Measurements from ENCODE around the gene EDEM2.
A peak's percentile ranks its signal among the peaks of the same experiment; 100 is the strongest.
"Not testable (repeated sequence)": the region's sequence is repeated elsewhere in the genome, so short reads cannot be mapped to it uniquely, and the experiment has no call there.

The EDEM2 gene

DNA sequence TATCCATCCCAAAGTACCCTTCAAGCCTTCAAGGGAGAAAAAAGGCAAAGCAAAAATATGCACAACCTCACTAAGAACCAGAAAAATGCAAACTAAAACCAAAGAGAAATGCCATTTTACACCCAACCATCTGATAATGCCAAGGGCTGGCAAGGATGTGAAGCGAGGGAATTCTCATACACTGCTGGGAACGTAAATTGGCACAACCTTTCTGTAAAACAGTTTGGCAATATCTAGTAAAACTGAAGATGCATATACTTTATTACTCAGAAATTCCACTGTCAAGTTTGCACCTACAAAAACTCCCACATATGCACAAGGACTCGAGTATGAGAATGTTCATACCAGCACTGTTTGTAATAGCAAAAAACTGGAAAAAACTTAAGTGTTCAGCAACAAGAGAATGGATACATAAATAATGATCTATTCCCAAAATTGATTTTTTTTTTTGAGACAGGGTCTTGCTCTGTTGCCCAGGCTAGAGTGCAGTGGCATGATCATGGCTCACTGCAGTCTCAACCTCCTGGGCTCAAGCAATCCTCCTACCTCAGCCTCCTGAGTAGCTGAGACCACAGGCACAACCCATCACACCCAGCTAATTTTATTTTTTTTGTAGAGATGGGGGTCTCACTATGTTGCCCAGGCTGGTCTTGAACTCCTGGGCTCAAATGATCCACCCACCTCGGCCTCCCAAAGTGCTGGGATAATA is 21.7 kb upstream of the EDEM2 start:
- not testable (repeated sequence) for DNase-seq (ENCODE audit: low spot score)

DNA sequence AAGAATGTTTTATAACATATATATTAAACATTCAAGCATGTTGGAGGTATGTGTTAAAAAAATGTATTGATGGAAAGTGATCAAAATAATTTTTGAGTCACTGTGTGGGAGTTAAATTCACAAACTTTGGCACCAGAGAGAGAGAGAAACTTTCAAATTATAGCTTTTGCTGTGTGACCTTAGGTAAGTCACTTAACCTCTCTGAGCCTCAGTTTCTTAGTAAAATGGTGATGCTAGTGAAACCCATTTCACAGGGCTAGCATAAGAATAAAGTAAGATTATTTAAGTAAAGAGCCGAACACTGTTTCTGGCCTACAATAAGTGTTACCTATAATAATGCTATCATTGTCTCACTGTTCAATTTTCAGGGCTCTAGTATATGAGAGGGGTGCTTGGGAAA is 20.7 kb upstream of the EDEM2 start:
- no peak for DNase-seq (ENCODE audit: low spot score)

DNA sequence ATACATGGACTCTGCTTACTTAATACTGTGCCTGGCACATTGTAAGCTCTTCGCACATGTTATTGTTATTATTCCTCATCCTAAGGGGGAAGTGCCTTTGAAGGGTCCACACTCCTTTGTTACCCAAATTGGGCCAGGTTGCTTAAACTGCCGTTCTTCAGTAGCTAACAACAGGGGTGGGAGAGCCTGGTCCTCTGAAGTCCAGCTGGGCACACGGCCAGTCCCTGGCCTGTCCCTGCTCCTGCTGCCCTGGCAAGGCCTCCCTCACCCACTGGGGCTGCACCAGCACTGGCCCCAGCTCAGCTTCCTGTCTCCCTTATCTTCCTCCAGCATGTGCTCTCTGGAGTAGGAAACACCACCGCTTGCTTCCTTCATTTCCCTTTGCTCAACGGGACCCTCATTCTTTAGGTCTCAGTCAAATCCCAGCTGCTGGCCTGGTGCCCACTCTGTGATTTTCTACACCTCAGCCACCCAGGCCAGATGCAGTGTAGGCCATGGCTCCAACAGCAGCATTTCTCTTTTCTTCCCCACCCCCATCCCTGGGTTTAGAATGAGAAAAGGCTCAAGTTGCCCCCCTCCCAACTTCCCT is 19.2 kb upstream of the EDEM2 start:
- DNase-seq (ENCODE audit: low spot score) = no peak

DNA sequence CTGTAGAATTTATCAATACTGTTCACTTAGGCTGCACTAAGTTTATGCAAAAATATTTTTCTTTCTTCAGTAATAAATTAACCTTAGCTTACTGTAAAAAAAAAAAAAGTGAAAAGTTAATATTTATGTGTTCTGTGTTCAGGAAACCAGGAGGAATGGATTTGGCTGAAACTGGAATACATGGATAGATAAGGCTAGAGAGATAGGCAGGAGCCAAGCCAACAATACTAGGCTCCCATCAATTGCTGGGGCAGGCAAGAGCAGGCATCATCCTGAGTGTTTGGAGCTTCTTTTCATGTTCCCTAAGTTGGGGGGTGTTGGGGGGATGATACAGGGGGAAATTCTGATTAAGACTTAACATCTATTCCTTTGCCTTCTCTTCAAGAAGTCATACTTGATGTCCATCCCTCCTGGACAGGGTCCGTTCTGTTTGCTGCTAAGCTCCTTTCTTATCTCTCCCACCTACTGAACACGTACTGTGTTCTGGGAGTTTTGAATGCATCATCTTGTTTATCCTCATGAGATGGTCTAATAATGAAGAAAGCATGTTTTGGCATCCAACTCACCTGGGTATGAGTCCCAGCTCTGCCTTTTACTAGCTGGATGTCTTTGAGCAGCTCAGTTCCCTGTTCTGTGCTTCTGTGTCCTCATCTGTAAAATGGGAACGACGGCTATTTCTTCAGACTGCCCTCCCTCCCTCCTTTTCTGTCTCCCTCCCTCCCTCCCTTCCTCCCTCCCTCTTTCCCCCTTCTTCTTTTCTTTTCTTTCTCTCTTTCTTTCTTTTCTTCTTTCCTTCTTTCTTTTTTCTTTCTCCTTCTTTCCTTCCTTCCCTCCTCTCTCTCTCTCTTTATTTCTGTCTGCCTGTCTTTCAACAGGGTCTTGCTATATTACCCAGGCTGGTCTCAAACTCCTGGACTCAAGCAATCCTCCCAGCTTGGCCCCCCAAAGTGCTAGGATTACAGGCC is 18.4 kb upstream of the EDEM2 start:
- DNase-seq (ENCODE audit: low spot score) = no peak

DNA sequence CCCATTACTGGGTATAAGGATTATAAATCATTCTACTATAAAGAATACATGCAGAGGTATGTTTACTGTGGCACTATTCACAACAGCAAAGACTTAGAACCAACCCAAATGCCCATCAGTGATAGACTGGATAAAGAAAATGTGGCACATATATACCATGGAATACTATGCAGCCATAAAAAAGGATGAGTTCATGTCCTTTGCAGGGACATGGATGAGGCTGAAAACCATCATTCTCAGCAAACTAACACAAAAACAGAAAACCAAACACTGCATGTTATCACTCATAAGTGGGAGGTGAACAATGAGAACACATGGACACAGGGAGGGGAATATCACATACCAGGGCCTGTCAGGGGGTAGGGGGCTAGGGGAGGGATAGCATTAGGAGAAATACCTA is 17.4 kb upstream of the EDEM2 start:
- not testable (repeated sequence) for DNase-seq (ENCODE audit: low spot score)

DNA sequence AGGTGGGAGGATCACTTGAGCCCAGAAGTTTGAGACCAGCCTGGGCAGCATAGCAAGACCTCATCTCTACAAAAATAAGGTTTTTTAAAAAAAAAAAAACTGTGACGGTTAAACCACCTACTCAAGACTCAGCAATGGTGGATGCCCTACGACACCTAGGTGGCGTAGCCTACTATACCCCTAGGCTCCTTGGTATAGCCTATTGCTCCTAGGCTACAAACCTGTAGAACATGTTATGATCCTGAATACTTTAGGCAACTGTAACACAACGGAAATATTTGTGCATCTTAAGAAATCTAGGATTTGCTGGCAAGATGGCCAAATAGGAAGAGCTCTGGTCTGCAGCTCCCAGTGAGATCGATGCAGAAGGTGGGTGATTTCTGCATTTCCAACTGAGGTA is 13.2 kb upstream of the EDEM2 start:
- not testable (repeated sequence) for DNase-seq (ENCODE audit: low spot score)

DNA sequence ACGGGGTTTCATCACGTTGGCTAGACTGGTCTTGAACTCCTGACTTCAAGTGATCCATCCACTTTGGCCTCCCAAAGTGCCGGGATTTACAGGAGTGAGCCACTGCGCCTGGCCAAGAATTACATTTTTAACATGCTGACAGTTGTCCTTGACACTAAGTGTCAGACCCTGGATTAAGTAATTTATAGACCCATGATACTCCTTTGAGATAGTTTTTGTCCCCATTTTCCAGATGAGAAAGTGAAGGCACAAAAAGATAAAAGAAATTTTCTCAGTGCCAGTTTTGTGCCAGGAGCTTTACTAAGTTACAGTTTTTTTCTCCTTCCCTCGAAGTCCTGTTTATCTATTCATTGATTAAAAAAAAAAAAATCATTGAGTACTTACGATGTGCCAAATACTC is 9.8 kb upstream of the EDEM2 start:
- no peak for DNase-seq (ENCODE audit: low spot score)

DNA sequence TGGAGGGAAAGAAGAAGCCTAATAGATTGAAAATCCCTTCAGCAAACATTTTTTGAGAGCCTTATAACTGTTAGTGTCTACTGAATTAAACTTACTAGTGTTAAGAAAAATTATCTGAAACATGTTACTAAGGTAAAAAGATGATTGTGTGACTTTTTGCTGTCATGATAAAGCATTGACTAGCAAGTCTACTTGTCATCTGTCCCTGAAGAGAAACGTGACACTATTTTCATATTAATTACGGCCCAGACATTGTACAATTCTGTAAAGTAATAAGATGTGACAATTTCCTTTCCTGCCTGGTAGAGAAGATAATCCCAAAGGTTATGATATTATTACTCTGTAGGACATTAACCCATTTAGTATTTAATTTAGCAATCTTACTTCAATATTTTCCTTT is 8.8 kb upstream of the EDEM2 start:
- no peak for DNase-seq (ENCODE audit: low spot score)

DNA sequence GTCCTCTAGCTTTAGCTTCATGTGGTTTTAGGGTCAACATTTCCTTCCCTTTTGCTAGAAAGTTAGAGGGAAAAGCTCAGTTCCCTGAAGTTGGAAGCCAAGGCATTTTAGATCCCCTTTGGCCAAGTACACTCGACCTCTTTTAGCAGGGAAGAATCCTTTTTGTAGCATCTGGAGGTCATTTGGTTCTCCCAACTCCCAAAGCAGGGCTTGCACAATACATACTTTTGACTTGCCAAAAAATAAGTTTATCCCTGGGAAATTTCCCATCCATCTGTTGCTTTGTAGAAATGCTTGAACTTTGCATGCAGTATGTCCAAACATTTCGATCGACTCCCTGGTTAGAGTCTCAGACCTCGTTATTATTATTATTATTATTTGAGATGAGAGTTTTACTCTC is 4.6 kb upstream of the EDEM2 start:
- DNase-seq (ENCODE audit: low spot score) = no peak

DNA sequence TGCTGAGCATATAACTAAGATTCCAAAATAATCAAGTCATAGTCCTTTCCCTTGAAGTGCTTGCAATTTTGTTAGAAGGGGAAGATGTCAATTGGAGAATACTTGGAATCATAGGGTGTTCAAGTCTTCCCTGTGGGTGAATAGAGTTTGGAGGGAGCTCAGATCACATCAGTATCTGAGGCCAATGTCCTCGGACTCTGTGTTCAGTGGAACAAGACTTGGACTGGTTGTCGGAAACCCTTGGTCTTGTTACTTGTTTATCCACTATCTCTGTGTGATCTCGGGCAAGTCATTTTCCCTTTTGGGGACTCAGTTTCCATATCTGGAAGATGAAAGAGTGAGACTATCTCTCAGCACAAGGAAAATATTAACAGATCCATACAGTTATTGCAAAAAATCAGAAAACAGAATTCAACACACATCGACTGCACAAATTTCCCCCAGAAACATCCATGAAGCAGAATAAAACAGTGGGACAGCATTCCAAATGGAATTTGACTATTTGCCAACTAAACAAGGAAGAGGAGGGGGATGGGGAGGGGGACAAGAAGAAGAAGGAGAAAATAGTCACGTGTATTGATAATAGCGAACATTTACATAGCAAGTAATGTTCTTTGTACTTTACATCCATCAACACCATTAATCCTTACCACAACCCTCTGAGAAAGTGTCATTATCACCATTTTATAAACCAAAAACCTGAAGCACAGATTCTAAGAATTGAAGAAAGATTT is 3.9 kb upstream of the EDEM2 start:
- no peak for DNase-seq (ENCODE audit: low spot score)

DNA sequence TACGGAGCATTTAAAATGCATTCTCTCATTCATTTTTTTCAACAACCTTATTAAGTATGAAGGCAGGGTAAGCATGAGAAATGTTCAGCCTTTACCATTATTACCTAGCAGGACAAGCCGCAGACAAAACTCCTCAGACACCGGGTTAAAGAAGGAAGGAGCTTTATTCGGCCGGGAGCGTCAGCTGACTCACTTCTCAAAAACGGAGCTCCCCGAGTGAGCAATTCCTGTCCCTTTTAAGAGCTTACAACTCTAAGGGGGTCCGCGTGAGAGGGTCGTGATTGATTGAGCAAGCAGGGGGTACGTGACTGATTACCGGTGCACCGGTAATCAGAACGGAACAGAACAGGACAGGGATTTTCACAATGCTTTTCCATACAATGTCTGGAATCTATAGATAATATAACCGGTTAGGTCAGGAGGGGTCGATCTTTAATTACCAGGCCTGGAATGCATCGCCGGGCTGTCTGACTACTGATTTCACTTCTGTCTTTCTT is 487 bp upstream of the EDEM2 start:
- DNase-seq (ENCODE audit: low spot score) = peak; percentile 27

DNA sequence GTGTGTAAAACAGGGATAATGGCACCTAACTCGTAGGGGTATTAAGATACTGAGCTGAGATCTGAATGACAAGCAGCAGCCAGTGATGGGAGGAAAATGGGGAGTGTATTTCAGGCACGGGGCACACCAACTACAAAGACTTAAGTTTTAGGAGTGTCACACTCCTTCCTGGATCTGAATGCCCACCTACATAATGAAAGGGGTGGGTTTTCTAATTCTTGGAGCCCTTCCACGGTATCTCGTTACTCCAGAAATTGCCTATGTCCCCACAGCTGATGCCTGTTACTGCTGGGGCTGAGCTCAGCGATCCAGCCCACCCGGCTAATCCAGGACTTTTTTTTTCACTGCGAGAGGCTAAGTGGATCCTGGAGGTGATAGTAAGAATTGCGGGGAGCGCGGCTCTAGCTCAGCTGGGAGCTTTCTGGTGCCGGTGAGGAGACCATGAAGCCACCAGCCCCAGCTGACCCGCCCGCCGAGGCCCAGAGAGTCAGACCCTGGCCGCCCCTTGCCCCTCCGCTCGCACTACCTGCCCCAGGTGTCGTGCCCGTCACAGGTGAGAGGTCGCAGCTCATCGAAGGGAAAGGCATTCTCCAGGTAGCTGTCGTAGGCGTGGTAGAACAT is 727 bp downstream of the EDEM2 start:
- DNase-seq (ENCODE audit: low spot score) = no peak

DNA sequence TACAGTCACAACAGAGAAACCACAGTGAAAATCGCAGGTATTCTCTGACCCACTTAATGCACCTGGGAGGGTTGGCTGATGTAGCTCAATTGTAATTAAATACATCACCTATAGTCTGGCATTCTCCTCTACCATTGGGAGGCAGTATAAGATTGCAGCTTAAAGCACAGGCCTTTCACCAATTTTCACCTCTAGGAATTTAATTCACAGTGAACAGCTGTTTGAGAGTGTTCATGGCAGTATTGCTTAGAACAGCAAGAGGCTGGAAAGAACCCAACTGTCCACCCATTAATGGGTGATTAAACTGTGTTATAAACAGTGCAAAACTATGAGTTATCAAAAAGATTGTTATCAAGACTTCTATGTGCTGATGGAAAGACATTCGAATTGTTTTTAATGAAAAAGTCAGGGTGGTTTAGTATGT is 2.0 kb downstream of the EDEM2 start:
- DNase-seq (ENCODE audit: low spot score) = peak; percentile 53

DNA sequence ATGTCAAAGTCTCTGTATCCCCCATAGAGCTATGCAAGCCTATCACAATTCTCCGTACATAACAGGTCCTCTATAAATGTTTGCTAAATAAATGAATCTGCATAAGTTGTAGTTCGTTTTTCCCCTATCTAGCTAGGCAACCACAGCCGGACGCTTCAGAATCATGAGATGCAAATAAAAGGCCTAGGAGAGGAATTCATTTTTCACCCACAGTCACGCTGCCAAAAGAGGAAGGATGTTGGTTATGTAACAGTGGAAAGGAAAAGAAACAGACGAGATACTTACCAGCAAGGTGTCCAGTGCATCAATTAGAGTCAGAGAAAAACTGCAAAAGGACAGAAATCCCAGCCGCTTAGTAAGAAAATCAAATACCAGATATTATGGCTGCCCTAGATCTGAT is 2.4 kb downstream of the EDEM2 start:
- no peak for DNase-seq (ENCODE audit: low spot score)

DNA sequence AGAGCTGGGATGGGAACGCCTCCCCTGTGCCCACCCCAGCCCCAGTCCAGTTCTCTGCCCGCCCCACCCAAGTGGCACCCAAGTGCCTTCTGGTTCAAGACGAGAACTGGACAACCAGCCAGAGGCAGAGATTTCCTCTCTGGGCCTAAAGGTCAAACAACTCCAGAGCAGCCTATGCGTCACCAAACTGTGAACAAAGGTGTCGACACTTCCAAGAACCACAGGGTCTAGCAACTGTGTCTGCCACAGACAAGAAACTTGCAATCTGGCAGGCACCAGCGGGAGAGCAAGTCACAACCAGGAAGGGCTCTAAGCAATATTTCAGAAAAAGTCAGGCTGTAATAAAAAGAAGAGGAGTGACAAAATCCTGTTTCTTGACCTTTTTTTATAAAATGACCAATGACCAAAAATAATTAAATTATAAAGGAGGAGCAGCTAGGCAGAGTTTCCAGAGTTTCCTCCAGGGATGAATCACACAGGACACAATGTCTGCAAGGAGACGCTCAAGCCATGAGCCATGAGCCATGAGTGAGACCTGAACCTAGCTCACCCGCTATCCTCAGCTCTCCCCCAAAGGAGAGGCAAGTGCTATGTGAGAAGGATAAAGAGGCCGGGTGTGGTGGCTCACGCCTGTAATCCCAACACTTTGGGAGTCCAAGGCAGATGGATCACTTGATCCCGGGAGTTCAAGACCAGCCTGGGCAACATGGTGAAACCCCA is 11.1 kb downstream of the EDEM2 start:
- no peak for DNase-seq (ENCODE audit: low spot score)

DNA sequence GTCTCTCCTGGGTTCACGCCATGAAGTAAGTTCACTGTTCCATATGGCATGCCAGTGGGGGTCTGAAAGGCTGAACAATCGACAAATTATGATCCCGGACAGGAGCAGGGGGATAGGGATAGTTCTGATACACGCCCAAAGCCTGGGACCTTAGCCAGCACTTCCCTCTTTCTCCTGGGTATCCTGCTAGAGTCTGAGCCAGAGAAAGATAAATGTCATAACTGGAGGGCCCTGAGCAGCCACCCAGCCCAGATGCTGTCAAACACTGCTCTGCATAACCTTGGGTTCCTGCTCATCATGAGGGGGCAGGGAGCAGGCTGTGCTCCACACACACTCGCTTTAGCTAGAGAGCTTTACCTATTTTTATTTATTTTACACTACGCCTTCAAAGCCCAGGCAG is 12.3 kb downstream of the EDEM2 start:
- no peak for DNase-seq (ENCODE audit: low spot score)

DNA sequence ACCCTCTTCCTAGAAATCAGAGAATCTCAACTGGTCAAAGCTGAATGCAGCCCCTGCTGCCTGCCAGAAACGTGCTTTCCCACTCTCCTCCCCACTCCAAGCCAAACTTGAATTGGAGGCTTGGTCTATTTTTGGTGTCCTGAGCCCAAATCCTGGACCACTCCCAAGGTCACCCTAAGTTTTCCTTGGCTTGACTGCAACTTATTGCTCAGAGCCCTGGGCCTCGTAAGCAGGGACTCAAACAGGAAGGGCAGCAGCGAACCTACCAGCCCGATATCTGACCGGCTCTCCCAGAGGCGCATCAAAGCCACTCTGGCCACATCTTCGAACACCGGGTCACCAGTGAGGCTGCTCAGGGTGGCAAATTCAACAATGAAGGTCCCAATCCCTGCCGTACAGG is 12.7 kb downstream of the EDEM2 start:
- no peak for DNase-seq (ENCODE audit: low spot score)

DNA sequence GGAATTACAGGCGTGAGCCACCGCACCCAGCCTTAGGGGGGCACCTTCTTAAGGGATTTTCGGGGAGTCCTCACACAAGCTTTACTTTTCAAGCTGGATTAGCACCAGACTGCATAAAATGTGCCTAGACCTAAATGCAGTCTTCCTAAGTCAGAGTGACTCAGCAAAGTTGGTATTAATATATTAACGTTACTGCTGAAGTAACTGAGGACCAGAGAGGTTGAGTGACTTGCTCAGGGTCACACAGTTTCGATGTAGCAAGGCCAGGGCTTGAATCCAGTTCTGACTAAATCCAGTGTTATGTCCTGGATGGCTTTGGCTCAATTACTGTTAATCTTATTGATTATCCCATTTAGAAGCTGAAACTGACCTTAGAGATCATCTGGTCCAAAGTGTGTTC is 13.4 kb downstream of the EDEM2 start:
- no peak for DNase-seq (ENCODE audit: low spot score)

DNA sequence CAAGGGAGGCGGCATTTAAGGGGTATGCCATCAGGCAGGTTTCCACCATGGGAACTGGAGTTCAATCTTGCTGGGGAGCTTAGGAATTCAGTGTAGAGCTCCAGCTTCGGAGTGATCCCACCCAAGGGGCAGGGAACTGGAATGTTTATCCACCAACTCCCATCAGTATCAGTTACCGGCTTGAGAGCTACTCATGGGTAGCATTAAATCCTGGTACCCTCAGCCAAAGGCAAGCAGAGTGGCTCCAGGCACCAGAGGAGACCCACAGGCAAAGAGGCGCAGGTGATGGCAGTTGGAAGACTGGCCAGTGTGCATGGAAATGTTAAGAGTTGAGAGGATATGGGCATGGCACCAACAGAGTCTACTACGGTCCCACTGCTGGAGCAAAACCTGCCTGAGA is 14.1 kb downstream of the EDEM2 start:
- DNase-seq (ENCODE audit: low spot score) = no peak

DNA sequence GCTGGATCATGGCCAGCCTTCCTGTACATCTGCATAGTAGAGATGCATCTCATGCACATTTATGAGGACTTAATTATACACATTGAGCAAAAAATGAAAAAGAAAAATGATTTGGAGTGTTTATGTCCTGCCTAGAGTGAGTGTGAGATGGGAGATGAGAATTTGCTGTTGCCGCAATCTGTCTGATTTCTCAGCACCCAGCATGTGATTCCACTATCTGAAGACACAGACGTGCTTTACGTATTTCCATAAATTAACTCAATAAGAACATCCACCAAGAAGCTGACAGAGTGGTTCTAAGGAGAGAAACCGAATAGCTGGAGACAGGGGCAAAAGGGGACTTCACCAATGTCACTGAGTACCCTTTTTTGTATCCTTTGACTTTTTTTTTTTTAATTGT is 15.2 kb downstream of the EDEM2 start:
- DNase-seq (ENCODE audit: low spot score) = no peak

DNA sequence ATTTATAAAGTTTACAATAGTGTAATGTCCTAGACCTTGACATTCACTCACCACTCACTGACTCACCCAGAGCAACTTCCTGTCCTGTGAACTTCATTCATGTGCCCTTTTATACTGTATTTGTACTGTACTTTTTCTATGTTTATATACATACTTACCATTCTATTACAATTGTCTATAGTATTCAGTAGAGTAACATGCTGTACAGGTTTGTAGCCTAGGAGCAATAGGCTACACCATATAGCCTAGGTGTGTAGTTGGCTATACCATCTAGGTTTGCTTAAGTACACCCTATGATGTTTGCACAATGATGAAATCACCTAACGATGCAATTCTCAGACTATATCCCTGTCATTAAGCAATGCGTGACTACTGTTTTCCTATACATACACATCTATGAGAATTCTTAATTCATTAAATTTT is 17.5 kb downstream of the EDEM2 start:
- DNase-seq (ENCODE audit: low spot score) = no peak

Data from activated CD4-positive, alpha-beta T cell treated with anti-CD3 and anti-CD28 coated beads, Interleukin-2, Interleukin-4, amounts not matched to agents 100 ng/mL and 50 ng/mL, durations not matched to agents 16 hours and 8 hours (primary cell).